Esophagus muscularis mucosa (tissue), 4 donors: ENCODE results near the gene CDC16.

ENCODE experiments used
- CTCF ChIP-seq, 3 experiments: fragments of 200-600 bp in 2 of 3; fragments of 450-650 bp in 1 of 3; sonication (generic) in 2 of 3; IDR thresholded peaks; one replicate each; pipeline ENCODE4 v1.5.1; 2017 to 2019; ENCODE audit warnings: antibody characterized with exemption in 3 of 3, mild to moderate bottlenecking in 2 of 3, moderate library complexity in 1 of 3
- EP300 ChIP-seq: sonication (generic); formaldehyde crosslinking; IDR thresholded peaks from one replicate; pipeline ENCODE4 v1.6.1; 2017; ENCODE audit warnings: antibody characterized with exemption
- POLR2A ChIP-seq: fragments of 450-650 bp; IDR thresholded peaks from one replicate; pipeline ENCODE4 v1.6.1; 2017; ENCODE audit warnings: antibody characterized with exemption, moderate library complexity, mild to moderate bottlenecking, low read depth
- POLR2AphosphoS5 ChIP-seq, 2 donors: sonication (generic); formaldehyde crosslinking; IDR thresholded peaks; one replicate each; pipeline ENCODE4 v1.6.1; 2017; ENCODE audit warnings: antibody characterized with exemption in 2 of 2

GRCh38 chr13:114266241-114266640 is 31.5 kb downstream of the CDC16 start:
- TF ChIP-seq POLR2A = no peak
- TF ChIP-seq CTCF (IDR thresholded peaks at IDR 0.05) = no peak
- TF ChIP-seq EP300 = no peak
- TF ChIP-seq POLR2AphosphoS5 (IDR thresholded peaks at IDR 0.05) = no peak
